CD4-positive, alpha-beta T cell (primary cell): Measurements from ENCODE around the gene JADE3. TPM values are rescaled to one million over a fixed set of nuclear protein-coding genes. Genes with fewer than 3 reads are reported as not detected.

Source experiments
- ATAC-seq: fragments of 200-7000 bp; cut with Tn5 transposase; one replicate; pipeline ENCODE4 v1.10.0; 2022; ENCODE audit warnings: mild to moderate bottlenecking; ENCODE audit not compliant: poor library complexity
- CTCF ChIA-PET: fragments of 350-600 bp; sonication (Branson Sonifier 250); formaldehyde crosslinking; loops from one replicate; lab custom pipeline; 2021; ENCODE audit warnings: antibody characterized with exemption, inconsistent platforms; lab: Charles Lee
- POLR2A ChIA-PET: fragments of 350-600 bp; sonication (Branson Sonifier 250); formaldehyde crosslinking; loops from one replicate; lab custom pipeline; 2021; ENCODE audit warnings: antibody characterized with exemption, inconsistent platforms; lab: Charles Lee
- DNase-seq, 14 experiments: peaks; one replicate each; pipeline ENCODE4 v3.0.0-alpha.2; 2013 to 2020; ENCODE audit warnings: mixed read lengths in 2 of 14
- H3K27ac ChIP-seq, 2 donors: one replicate each; pipeline versions ENCODE4 v1.5.1 to v1.7.0; 2013; ENCODE audit warnings: low read length in 2 of 2, low read depth in 1 of 2, mild to moderate bottlenecking in 1 of 2
- H3K27me3 ChIP-seq, 2 experiments: 1 replicate in 1 of 2; 2 replicates in 1 of 2; pipeline versions ENCODE4 v1.6.1 to v1.7.0; 2013; ENCODE audit warnings: low read length in 2 of 2, control low read depth in 1 of 2, mild to moderate bottlenecking in 1 of 2, moderate library complexity in 1 of 2; ENCODE audit not compliant: insufficient read depth in 2 of 2, control insufficient read depth in 1 of 2
- H3K36me3 ChIP-seq: one replicate; pipeline ENCODE4 v1.6.1; 2013; ENCODE audit warnings: low read length, control low read depth; ENCODE audit not compliant: insufficient read depth
- H3K4me1 ChIP-seq: one replicate; pipeline ENCODE4 v1.6.1; 2013; ENCODE audit warnings: low read length, control low read depth; ENCODE audit not compliant: insufficient read depth
- H3K4me3 ChIP-seq: one replicate; pipeline ENCODE4 v1.5.1; 2013; ENCODE audit warnings: mild to moderate bottlenecking, low read length, moderate library complexity
- H3K9me3 ChIP-seq, 2 experiments: 1 replicate in 1 of 2; 2 replicates in 1 of 2; pipeline versions ENCODE4 v1.6.1 to v1.7.0; 2013; ENCODE audit warnings: low read length in 2 of 2, mild to moderate bottlenecking in 2 of 2, control low read depth in 1 of 2, moderate library complexity in 1 of 2; ENCODE audit not compliant: control insufficient read depth in 1 of 2, insufficient read depth in 1 of 2
- H3K27ac Mint-ChIP-seq: one replicate; pipeline ENCODE4 v1.8.0; 2020; ENCODE audit warnings: mixed read lengths
- H3K27me3 Mint-ChIP-seq: one replicate; pipeline ENCODE4 v1.8.0; 2021; ENCODE audit warnings: mixed read lengths
- H3K36me3 Mint-ChIP-seq: one replicate; pipeline ENCODE4 v1.8.0; 2021; ENCODE audit warnings: low read depth, mixed read lengths
- H3K4me1 Mint-ChIP-seq: one replicate; pipeline ENCODE4 v1.8.0; 2021; ENCODE audit warnings: low read depth, mixed read lengths
- H3K4me3 Mint-ChIP-seq: one replicate; pipeline ENCODE4 v1.8.0; 2020; ENCODE audit warnings: mild to moderate bottlenecking, mixed read lengths
- H3K9me3 Mint-ChIP-seq: one replicate; pipeline ENCODE4 v1.8.0; 2020; ENCODE audit warnings: mixed read lengths
- CTCF ChIP-seq: fragments of 200-600 bp; IDR thresholded peaks from one replicate; pipeline ENCODE4 v1.8.0; 2022; ENCODE audit warnings: antibody characterized with exemption, mild to moderate bottlenecking
- intact Hi-C, 2 experiments: fragments of 100-400 bp; cut with DNase I in 1 of 2; cut with micrococcal nuclease in 1 of 2; formaldehyde crosslinking; loops; one replicate each; pipeline versions ENCODE4 v1.15.1 to v1.9.0; 2023 to 2025; cut with DNase I, micrococcal nuclease
- total RNA-seq, 174 experiments: library from RNA in 2 of 174; stranded (reverse) in 2 of 174; gene quantifications; one replicate each; pipeline ENCODE4 v1.2.3 and lab custom pipeline; 2021 to 2026

JADE3 gene
- total RNA-seq, 2 experiments from 2014 or later = 0.05 to 0.20 TPM

- Mint-ChIP-seq H3K9me3 (no peaks in the 10 kb centered on the region), H3K27ac (no peak overlapping the region), H3K4me1 (no peaks in the 10 kb centered on the region), H3K4me3 (no peak overlapping the region), H3K27me3 (no peaks in the 10 kb centered on the region), H3K36me3 (no peaks in the 10 kb centered on the region)
- H3K4me3 ChIP-seq = no peak overlapping the region
- DNase-seq (peak; percentile 37 to 80 (median 60)), ATAC-seq (no peak)
- intact Hi-C loops = loop anchor here in 1 of 2 experiments (2.0 kb wide), 1 partner anchor 220 kb away; the partner anchor contains the start of gene SLC9A7
- POLR2A ChIA-PET = no interaction called here
- H3K36me3 ChIP-seq = no peaks in the 10 kb centered on the region
- peak; percentile 40 for TF ChIP-seq CTCF
- no peaks in the 10 kb centered on the region for H3K9me3 ChIP-seq
- H3K4me1 ChIP-seq = no peaks in the 10 kb centered on the region
- no peak overlapping the region for H3K27ac ChIP-seq
- CTCF ChIA-PET = no interaction called here
- H3K27me3 ChIP-seq = no peaks in the 10 kb centered on the region
Observed at GRCh38 chrX:46978341-46979291, 66.4 kb downstream of the JADE3 start.

GRCh38 chrX:46984705-46985104, 72.5 kb downstream of the JADE3 start:
- no peaks in the 10 kb centered on the region for H3K9me3 ChIP-seq
- no peak for ATAC-seq
- H3K9me3 Mint-ChIP-seq = no peaks in the 10 kb centered on the region
- H3K27ac Mint-ChIP-seq = no peak overlapping the region
- TF ChIP-seq CTCF = no peak
- no peaks in the 10 kb centered on the region for H3K27me3 ChIP-seq
- no peak for DNase-seq
- intact Hi-C loops = no loop called here
- no peak overlapping the region for H3K4me3 ChIP-seq
- no peaks in the 10 kb centered on the region for H3K36me3 Mint-ChIP-seq
- H3K27me3 Mint-ChIP-seq = no peaks in the 10 kb centered on the region
- H3K4me3 Mint-ChIP-seq = no peak overlapping the region
- POLR2A ChIA-PET = no interaction called here
- H3K4me1 Mint-ChIP-seq = no peaks in the 10 kb centered on the region
- CTCF ChIA-PET = no interaction called here
- H3K4me1 ChIP-seq = no peaks in the 10 kb centered on the region
- no peak overlapping the region for H3K27ac ChIP-seq
- H3K36me3 ChIP-seq = no peaks in the 10 kb centered on the region

- no peak overlapping the region for H3K27ac Mint-ChIP-seq
- ChIA-PET CTCF (interaction anchor here (0.7 kb wide), 1 partner anchor 66 kb away, joined by 3 read pairs; no protein-coding TSS in a partner anchor), POLR2A (no interaction called here)
- H3K27me3 ChIP-seq = no peaks in the 10 kb centered on the region
- H3K36me3 Mint-ChIP-seq = no peaks in the 10 kb centered on the region
- no peak for DNase-seq
- no peaks in the 10 kb centered on the region for H3K4me1 ChIP-seq
- H3K27me3 Mint-ChIP-seq = no peaks in the 10 kb centered on the region
- ATAC-seq = no peak
- no peaks in the 10 kb centered on the region for H3K9me3 Mint-ChIP-seq
- TF ChIP-seq CTCF = no peak
- no peak overlapping the region for H3K27ac ChIP-seq
- H3K36me3 ChIP-seq = no peaks in the 10 kb centered on the region
- intact Hi-C loops = no loop called here
- H3K9me3 ChIP-seq = no peaks in the 10 kb centered on the region
- no peak overlapping the region for H3K4me3 Mint-ChIP-seq
- no peaks in the 10 kb centered on the region for H3K4me1 Mint-ChIP-seq
- no peak overlapping the region for H3K4me3 ChIP-seq
Observed at GRCh38 chrX:46989548-46989947, 77.3 kb downstream of the JADE3 start.
